CD4-positive, alpha-beta T cell treated with Interferon gamma for 1 hour (primary cell): ENCODE data around the gene VCY.
"Not testable (repeated sequence)": the region's sequence is repeated elsewhere in the genome, so short reads cannot be mapped to it uniquely, and the experiment has no call there.

ENCODE experiments used
- DNase-seq: peaks from one replicate; pipeline ENCODE4 v3.0.0-alpha.2; 2020

VCY gene

GRCh38 chrY:13986373-13986772, at the start of gene VCY:
TSS of gene VCY (minus strand) at chrY:13986473. CDS start at chrY:13986440, 33 bp downstream.
- not testable (repeated sequence) for DNase-seq

GRCh38 chrY:14030395-14030794, 44.1 kb upstream of the VCY start:
- DNase-seq: not testable (repeated sequence)

GRCh38 chrY:14011916-14012315, 25.6 kb upstream of the VCY start:
- not testable (repeated sequence) for DNase-seq

- DNase-seq: not testable (repeated sequence)
Observed at GRCh38 chrY:13942406-13942805, 43.9 kb downstream of the VCY start.
